Stomach (tissue), 4 donors: ENCODE measurements around the gene CAPN5.

Experiments used
- CTCF ChIP-seq, 7 experiments: fragments of 450-650 bp in 4 of 7; fragments of 200-600 bp in 3 of 7; sonication (generic) in 3 of 7; IDR thresholded peaks; one replicate each; pipeline ENCODE4 v1.5.1; 2016 to 2019; ENCODE audit warnings: antibody characterized with exemption in 7 of 7, control low read depth in 2 of 7, mild to moderate bottlenecking in 1 of 7
- POLR2A ChIP-seq, 4 donors: fragments of 450-650 bp; IDR thresholded peaks; one replicate each; pipeline ENCODE4 v1.6.1; 2016; ENCODE audit warnings: antibody characterized with exemption in 4 of 4, control low read depth in 2 of 4, mild to moderate bottlenecking in 1 of 4, moderate library complexity in 1 of 4

- no peak for TF ChIP-seq CTCF (IDR thresholded peaks at IDR 0.05)
- no peak for TF ChIP-seq POLR2A (IDR thresholded peaks at IDR 0.05)
Measured at GRCh38 chr11:77163271-77163670, 96.5 kb downstream of the CAPN5 start.
